ENCODE results near the gene RIC3.

Gene RIC3

GRCh38 chr11:8066036-8066910, 102.6 kb downstream of the RIC3 start:
- DNase-seq: no peak

- DNase-seq: no peak
These were observed 103.8 kb downstream of the RIC3 start for GRCh38 chr11:8065031-8065430.

- DNase-seq: no peak
These were observed 105.5 kb downstream of the RIC3 start for GRCh38 chr11:8063324-8063723.

- DNase-seq: no peak
These were observed 106.0 kb downstream of the RIC3 start for GRCh38 chr11:8062781-8063257.

- no peak for DNase-seq
These were observed 107.0 kb downstream of the RIC3 start for GRCh38 chr11:8061555-8062428.

- no peak for DNase-seq
These were observed 107.8 kb downstream of the RIC3 start for GRCh38 chr11:8060801-8061554.

- no peak for DNase-seq
These were observed 108.6 kb downstream of the RIC3 start for GRCh38 chr11:8060146-8060719.

GRCh38 chr11:8059571-8060011, 109.2 kb downstream of the RIC3 start:
- no peak for DNase-seq

GRCh38 chr11:8059030-8059429, 109.8 kb downstream of the RIC3 start:
- DNase-seq: no peak

GRCh38 chr11:8058216-8058615, 110.6 kb downstream of the RIC3 start:
- no peak for DNase-seq

- DNase-seq: no peak
These were observed 111.9 kb downstream of the RIC3 start for GRCh38 chr11:8056810-8057463.
